GDM1 (cell line): ENCODE results near the gene PTPN3.

Experiments used
- DNase-seq: peaks from one replicate; lab custom pipeline; 2025; lab: John Stamatoyannopoulos, UW

Gene PTPN3

DNA sequence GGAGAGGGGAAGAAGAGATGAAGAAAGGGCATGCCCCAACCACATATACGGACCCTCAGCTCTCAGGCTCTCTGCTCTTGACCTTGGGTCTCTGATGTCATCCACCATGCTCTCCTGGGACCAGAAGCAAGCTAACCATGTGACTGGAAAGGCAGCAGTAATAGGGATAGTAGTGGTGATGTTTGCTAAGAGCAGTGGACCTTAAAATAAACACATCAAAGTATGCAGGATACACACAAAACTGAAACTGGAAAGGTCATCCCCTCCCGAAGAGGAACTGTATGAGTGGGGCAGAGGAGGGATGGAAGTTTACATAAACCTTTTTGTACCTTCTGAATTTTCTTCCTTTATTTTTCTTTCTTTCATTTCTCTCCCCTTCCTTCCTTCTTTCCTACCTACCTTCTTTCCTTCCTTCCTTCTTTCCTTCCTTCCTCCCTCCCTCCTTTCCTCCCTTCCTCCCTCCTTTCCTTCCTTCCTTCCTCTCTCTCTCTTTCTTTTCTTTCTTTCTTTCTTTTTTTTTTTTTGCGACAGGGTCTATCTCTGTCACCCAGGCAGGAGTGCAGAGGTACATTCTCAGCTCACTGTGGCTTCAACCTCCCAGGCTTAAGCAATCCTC, 8.1 kb upstream of the PTPN3 start:
- DNase-seq = no peak

DNA sequence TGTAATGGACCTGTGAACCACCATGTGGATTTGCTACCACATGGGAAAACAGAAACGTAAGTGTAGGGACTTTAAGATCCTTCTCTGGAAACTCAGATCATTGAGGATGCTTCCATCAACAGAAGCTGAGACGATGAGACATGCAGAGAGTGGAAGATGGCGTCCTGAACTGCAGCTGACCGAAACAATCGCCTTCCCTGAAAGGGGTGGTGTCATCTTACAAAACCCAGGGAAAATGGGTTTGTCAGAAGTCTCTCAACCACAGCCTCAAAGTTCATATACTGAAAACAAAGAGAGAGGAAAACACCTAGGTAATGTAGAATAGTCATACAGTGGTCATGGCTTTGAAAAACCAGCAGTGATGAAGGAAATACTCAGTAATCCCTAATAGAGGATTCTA, 6.6 kb upstream of the PTPN3 start:
- no peak for DNase-seq

DNA sequence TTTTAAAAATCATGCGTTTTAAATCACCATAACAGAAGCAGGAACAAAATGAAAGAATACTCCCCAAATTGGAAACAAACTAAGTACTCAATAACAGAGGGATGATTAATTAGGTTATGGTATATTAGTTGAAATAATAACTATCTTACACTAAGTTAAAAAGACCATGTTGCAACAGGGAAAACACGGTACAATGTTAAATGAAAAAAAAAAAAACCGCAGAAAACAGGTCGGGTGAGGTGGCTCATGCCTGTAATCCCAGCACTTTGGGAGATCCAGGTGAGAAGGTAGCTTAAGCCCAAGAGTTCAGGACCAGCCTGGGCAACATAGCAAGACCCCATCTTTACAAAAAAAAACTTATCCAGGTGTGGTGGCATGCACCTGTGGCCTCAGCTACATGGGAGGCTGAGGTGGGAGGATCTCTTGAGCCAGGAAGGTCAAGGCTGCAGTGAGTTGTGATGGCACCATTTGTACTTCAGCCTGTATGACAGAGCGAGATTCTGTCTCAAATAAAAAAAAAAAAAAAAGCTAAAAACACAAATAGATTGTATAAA, 2.4 kb upstream of the PTPN3 start:
- DNase-seq = no peak

DNA sequence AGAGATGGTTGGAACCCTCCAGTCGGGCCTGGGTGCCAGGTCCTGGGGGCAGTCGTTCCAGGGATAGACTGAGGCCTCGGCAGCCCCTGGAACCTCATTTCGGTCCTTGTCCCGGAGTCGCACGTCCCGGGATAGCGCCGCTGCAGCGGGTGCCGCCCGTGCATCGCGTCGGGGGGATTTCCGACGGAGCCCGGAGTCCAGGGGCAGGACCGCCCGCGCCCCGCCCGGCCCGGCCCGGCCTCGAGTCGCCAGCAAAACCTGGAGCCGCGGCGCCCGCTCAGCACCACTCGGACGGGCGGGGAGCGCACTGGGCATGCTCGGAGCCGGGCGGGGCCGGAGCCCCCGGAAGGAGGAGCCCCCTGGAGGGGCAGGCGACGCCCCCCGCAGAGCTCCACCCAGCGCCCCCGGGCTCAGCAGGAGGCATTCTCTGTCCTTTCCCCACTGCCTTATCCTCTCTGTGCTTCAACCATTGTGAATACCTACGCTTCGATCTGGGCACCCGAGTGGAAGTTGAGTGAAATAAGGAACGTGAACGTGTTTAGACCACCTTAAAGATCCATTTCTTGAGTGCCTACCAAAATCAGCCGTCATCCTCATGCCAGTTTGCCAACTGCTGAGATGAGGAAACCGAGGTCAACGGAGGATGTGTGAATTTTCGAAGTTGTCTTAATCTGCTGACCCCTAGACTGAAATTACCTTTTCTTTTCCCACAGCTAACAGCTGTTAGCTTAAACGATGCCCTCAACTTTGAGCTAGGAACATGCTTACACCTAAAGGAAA, 1.7 kb upstream of the PTPN3 start:
- no peak for DNase-seq

DNA sequence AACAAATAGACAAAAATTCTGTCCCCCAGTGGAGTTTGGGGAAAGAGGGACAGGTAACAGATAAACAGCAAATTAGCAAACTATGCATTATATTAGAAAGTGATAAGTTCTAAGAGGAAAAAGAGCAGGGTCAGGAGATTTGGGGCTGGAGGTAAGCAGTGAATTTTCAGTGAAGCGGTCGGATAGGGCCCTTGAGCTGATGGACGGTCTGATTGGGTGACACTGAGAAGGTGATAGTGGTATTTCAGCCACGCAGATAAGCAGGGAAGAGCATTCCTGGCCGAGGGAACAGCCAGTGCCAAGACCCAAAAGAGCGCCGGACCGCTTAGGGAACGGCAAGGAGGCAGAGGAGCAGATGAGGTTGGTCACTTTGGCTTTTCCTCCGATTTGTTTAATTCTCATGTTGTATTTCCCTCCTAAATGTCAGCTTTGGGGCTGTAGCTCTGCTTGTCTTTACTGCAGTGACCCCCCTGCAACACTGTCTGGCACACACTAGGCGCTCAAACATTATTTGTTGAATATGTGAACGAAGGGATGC, 1.1 kb upstream of the PTPN3 start:
- no peak for DNase-seq

DNA sequence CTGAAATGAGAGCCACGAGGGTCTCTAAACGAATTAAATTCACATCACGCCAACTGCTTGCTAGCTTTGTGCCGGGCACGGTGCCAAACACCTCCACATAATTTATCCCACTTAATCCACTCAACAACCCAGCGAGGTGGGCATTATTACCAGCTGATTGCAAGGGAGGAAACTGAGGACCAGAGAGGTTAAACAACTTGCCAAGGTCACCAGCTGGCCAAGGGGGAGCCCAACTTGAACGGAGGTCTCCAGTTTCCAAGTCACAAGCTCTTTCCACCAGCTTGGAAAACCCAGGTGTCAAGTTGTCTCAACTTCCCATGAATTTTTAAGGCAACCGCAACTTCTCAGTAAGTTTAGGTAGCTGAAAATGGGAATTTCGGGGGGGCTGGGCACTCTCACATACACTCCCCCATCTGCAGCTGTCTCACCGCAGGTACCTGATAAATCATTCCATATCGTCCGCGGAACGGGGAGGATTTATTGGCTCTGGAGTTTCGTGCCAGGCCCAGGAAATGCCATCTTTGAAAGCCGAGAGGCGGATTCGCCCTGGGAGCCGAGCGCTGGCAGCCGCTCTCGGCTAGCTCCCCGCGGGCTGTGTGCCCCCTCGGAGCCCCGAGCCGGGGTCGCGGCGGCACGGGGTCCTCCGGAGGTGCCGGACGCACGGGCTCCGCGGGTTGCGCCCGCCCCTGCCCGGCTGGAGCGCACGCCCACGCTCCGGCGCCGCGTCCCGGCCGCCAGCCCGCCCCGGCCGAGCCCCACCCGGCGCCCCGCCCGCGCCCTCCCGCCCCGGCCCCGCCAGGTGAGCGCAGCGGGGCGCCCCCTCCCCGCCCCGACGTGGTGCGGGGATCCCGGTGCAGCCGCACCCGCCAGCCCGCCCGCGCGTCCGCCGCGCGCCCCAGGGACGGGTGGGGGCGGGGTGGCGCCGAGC, 617 bp downstream of the PTPN3 start:
- DNase-seq = no peak

DNA sequence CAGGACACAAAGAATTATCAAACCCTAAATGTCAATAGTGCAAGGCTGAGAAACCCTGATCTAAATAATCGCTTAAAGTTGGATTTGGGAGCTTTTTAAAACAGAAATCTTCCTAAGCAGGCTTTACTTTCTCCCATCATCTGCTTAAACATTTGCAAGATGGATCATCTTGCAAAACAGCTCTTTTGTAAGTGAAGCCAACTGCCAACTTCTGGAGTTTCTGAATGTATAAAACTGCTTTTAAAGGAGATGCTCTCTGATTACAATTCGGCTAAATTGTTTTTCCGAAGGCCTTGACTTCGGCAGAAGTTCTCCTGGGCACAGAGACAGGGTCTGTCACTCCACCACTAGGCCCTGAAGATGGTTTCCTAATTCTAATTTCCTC, 1.3 kb downstream of the PTPN3 start:
- no peak for DNase-seq

DNA sequence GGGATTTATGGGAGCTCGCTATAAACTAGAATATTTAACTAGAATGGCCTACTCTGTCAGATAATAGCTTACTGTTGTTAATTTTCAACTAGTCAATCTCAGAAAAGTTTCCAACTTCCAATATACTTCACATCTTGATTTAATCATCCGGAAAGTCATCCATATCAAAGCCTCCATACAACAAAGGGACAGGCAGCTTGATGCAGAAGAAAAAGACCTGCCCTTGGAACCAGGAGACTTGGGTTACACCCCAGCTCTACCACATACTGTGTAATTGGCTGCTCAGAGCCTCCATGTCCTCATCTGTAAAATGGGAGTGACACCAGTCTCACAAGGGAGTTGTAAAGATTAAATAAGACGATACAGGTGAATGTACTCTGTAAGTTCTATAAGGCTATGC, 1.9 kb downstream of the PTPN3 start:
- no peak for DNase-seq

DNA sequence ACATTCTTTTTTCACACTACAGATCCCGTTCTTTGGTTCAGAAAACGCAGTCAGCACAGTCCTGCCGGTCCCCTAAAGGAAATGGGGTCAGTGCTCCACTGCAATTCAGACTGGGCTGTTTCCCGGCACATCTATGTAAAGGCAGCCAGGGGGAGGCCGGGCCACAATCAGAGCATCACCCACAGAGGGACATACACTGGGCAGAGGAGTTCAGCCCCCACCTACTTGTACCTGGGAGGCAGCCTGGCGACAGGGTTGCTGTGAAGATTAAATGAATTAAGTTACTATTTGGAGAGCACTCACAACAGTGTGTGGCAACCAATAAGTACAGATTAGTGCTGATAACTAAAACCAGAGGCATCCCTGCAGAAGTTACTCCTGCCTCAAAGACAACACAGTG, 4.5 kb downstream of the PTPN3 start:
- no peak for DNase-seq

DNA sequence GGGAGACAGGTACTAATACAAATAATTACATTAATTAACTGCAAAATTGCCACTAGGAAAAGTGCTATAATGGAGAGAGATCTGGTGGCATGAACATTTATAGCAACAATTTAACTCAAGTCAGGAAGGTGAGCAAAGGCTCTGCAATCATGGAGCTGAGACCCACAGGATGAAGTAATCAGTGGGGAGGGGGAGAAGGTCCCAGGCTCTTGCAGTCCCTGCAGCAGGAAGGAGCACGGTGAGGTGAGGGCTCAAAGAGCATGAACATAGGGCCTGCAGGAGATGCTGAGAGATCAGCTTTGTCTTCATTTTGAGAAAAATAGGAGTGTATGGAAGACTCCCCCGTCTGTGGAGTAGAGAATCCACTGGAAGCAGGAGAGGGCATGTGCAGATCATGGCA, 6.5 kb downstream of the PTPN3 start:
- DNase-seq = no peak

DNA sequence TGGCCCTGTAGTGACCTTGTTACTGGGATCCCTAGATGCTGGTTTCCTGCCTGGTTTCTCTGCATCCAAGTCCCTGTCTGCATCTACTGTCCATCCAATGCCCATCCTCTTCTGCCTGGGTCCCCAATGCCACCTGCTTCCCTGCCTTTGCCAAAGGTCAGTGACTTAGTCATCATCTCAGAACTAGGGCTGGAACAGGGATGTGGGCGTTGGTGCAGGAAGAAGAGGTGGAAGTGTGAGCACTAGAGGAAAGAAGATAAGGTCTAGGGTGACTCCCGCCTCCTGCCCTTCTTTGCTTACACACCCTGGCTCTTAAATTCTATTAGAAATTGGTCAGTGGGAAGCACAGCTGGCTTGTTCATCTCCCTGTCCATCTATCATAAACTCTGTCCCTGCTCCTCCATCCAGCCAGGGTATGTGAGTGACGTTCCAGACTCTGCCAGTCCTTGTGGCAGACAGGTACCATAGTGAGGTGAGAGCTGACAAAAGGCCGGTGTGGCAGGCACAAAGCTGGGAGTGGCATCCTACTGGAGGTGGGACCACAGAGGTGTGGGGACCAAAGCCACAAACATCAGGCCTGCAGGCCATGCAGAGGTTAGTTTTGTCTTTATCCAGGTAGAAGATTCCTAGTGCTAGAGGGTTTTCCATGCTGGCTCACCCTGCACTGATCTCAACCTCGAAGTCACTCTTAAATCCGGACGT, 9.2 kb downstream of the PTPN3 start:
- DNase-seq = no peak

DNA sequence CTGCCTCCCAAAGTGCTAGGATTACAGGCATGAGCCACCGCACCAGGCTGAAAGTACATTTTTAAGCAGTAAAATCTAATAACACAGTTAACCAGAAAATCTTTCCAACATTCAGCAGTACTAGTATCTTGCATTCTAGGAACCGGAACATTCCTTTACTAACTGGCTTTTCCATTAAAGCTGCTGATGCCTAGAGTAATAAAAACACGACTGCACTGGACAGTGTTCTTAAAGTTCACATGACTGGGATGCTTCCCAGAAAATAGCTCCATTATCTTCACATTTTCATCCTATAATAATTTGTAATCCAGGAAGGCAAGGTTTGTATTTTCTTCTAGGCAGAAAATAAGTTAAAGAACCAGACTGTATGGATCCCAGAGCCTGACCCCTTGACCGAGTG, 9.8 kb downstream of the PTPN3 start:
- no peak for DNase-seq

DNA sequence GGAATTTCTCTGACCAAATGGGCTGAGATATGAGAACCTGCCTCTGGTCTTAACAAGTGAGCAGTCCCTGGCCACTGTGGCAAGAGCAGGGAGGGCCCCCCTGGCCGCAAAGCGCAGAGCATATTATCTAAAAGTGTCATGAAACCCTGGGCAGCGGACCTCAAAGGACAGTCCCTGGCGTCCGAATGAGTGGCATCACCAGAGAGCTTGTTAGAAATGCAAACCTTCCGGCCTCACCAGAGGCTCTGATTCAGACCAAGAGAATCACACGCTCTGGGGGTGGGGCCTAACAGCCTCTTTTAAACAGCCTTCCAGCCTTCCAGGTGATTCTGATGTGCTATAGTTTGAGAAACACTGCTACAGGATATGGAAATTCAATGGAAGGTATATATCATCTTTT, 10.9 kb downstream of the PTPN3 start:
- no peak for DNase-seq

DNA sequence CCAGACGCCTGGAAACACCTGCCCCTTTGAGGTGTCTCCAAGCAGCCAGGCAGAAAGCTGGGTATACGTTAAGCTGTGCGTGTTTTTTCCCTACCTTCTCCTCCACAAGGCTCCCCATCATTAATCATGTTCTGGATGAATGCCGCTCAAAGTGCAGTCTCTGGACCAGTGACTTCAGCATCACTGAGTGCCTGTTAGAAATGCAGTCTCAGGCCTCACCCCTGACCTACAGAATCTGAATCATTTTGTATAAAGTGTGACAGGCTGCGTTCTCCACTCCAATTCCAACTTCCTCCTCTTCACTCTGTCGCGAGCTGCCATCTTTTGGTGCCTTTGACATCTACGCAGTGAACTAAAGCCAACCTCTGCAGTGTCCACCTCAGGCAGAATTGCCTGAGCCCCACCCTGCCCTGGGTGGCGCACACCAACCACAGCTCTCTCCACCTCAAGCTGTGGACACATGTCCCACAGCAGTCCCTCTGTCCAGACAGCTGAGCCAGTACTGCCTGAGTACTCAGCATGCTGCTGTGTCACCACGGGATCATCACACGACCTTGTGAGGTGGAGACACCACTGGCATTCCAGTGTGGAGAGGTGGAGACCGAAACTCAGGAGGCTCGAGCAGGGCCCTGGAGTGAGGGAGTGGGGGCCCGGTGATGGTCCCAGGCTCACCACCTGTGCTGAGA, 14.2 kb downstream of the PTPN3 start:
- no peak for DNase-seq

DNA sequence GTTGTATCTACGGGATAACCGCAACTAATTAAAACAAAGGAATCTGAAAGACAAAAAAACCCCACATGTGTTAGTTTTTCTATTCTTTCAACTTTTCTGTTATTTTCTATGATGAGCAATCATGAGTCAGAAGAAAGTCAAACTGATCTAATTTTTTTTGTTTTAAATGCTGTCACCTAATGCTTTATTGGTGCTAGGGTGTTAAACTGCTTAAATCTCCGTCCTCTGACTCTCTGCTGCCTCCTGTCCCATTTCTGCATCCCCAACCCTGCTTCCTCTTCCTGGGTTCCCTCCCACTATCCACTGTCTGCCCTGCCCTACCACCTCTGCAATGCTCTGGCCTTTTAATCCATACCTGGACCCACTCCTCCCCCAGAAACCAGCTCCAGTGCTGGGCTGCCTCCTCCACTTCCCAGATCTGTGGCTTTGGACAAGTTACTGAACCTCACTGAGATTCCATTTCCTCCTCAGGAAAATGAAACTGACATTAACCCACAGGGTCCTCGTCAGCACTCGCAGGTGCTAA, 15.7 kb downstream of the PTPN3 start:
- DNase-seq = no peak

DNA sequence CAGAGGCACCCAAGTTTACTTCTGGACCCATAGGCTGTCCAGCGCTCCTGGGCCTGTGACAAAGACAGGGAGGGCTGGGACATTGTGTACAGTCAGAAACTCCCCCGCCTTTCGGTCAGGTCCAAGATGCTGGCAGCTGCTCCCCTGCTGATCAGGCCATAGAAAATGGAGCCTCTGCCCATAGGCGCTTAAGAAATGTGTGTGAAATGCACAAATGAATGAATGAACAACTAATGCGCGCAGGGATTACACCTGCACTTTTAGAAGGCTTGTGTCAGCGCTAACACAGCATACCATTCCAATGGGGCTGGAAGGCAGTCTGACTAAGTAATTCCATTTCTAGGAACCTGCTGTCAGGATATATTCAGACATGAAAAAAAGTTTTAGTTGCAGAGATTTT, 16.3 kb downstream of the PTPN3 start:
- DNase-seq = no peak

DNA sequence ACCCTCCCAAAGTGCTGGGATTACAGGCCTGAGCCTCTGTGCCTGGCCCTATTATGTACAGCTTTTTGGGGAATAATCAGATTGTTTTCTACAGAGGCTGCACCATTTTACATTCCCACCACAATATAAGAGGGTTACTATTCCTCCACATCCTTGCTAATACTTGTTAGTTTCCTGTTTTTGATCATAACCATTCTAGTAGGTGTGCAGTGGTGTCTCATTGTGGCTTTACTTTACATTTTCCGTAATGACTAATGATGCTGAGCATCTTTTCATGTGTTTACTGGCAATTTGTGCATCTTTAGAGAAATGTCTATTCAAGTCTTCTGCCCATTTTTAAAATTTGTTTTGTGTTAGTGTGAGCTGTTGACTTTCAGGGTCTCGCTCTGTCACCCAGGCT, 18.3 kb downstream of the PTPN3 start:
- DNase-seq = no peak

DNA sequence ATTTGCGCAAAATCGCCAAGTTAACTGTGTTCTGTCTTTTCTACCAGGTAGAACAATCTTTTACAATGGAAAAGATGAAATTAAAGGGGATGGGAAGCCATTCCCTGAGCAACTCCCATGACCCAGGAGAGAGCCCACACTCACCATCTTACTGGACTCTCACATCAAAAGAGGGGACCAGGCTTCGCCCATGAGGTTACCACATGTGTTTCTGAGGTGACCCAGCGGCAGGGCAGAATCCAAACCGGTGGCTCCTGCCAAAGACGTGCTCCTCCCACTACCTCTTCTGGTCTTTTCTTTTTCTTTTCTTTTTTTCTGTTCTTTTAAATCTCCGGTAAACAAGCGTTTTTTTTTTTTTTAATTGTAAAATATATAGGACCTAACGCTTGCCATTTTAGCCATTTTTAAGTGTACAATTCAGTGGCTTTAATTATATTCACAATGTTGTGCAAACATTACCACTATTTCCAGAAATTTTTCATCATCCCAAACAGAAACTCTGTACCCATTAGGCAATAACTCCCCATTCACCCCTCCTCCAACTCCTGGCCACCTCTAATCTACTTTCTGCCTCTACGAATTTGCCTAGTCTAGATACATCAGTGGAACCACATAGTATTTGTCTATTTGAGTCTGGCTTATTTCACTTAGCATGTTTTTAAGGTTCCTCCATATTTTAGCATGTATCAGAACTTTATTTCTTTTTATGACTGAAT, 19.3 kb downstream of the PTPN3 start:
- DNase-seq = no peak

DNA sequence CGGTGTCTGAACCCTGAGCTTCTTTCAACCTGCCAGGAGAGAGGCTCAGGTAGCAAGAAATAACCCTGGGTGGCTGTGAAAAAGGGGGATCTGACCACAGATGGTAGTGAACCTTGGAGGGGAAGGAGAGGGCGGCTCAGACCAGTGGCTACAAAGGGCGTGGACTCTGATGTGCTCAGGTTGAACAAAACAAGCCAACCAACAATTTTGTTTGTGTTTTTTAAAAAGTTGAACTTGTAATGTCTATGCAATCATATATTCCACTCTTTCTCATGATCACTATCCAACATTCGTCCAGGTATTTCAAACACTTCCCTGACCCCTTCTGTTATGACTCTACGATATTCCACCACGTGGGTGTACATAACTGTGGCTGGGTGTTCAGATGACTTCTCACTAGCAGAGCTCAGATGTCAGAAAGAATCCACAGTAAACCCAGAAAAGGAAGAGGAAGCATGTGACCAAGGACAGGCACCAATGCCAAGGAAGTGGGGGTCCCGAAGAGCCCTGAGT, 20.0 kb downstream of the PTPN3 start:
- DNase-seq = no peak
